AG04450 (cell line): ENCODE measurements around the gene HAUS3. TPM values are rescaled to one million over a fixed set of nuclear protein-coding genes. Genes with fewer than 3 reads are reported as not detected.

Source experiments
- CTCF ChIA-PET: fragments of 300-600, 350-600 bp; formaldehyde crosslinking; extraction: SDS; loops from one replicate; lab custom pipeline; 2022; ENCODE audit warnings: antibody characterized with exemption, inconsistent platforms; lab: Charles Lee
- POLR2A ChIA-PET: fragments of 350-600 bp; formaldehyde crosslinking; extraction: SDS; loops from one replicate; lab custom pipeline; 2021; ENCODE audit warnings: antibody characterized with exemption, inconsistent platforms; lab: Yijun Ruan, JAX
- DNase-seq: peaks from one replicate; pipeline ENCODE4 v3.0.0-alpha.2; 2011; ENCODE audit warnings: low read depth, low spot score
- H3K27ac ChIP-seq: one replicate; pipeline ENCODE4 v1.5.1; 2012; ENCODE audit warnings: low read depth, low read length, control low read depth
- H3K27me3 ChIP-seq: one replicate; pipeline ENCODE4 v1.6.0; 2012; ENCODE audit warnings: low read length; ENCODE audit not compliant: control insufficient read depth, insufficient read depth
- H3K4me3 ChIP-seq: 2 replicates; pipeline ENCODE4 v1.5.1; 2011; ENCODE audit warnings: mild to moderate bottlenecking, low read depth, low read length, control low read depth
- H3K9me3 ChIP-seq: 2 replicates; pipeline ENCODE4 v1.5.1; 2012; ENCODE audit warnings: low read length; ENCODE audit not compliant: control insufficient read depth, insufficient read depth
- CTCF ChIP-seq: IDR thresholded peaks from 2 replicates; pipeline ENCODE4 v1.5.1; 2011; ENCODE audit warnings: low read depth, low read length, control low read depth, inconsistent platforms
- polyA plus RNA-seq: library from polyadenylated mRNA; depleted of rRNA; stranded (reverse); fragments of >200 nt; gene quantifications from 2 replicates; pipeline ENCODE4 v1.2.3, GENCODE V29; 2011

The HAUS3 gene
- polyA plus RNA-seq, 1 experiment: 6.0 TPM

- no peak for TF ChIP-seq CTCF
- no peaks in the 10 kb centered on the region for H3K9me3 ChIP-seq
- POLR2A ChIA-PET: no interaction called here
- H3K27me3 ChIP-seq: no peaks in the 10 kb centered on the region
- no peak for DNase-seq
- H3K27ac ChIP-seq: no peak overlapping the region
- no peak overlapping the region for H3K4me3 ChIP-seq
- CTCF ChIA-PET: no interaction called here
These were observed 13.0 kb upstream of the HAUS3 start for GRCh38 chr4:2254665-2255500.

DNA sequence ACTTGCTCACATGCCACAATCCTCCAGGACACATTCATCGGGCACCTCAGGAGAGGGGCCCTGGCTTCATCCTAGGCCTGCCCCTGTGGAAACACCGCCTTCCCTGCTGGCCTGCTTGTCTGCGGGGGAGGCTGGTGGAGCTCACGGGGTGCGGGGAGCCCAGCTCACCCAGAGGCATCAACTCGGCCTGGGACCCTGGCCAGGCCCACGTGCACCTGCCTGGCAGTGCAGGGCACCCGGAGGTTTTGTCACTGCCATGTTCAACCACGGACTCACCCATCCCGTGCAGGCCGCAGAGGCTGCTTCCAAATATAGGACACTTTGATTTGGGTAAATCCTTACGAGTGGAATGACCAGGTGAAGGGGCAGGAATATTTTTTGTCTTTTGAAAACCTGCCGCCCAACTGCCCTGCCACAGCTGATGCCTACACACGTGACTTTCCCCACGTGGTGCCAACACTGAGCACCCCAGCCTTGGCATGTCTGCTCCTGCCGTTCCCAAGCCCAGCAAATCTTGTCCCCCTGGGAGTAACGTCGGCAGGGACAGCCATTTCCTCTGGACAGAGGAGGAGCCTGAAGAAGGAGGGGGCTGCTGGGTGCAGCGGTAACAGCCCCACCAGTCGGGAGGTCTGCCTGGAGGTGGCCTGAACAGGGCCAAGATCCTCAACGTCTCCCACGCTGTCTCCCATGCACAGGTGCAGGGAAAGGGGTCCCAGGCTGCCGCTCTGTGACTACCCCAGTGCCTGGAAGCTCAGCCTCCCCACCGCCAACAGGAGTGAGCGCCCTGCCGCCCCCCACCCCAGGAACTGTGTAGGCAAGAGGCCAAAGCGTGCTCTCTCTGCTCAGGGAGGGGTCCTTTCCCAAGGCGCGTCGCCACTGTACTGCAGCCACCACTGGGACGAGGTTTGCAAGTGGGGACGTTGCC lies 11.5 kb upstream of the HAUS3 start:
- ChIA-PET CTCF (no interaction called here), POLR2A (interaction anchor here (0.6 to 2.8 kb wide), 2 partner anchors 9 to 167 kb away, joined by 4 to 8 read pairs; partner anchors contain the start of gene MXD4)
- TF ChIP-seq CTCF: no peak
- Histone ChIP-seq H3K9me3 (no peaks in the 10 kb centered on the region), H3K27me3 (no peaks in the 10 kb centered on the region), H3K27ac (no peak overlapping the region), H3K4me3 (no peak overlapping the region)
- DNase-seq: no peak

GRCh38 chr4:2252530-2253091 lies 10.7 kb upstream of the HAUS3 start:
- Histone ChIP-seq H3K9me3 (no peaks in the 10 kb centered on the region), H3K27me3 (no peaks in the 10 kb centered on the region), H3K4me3 (no peak overlapping the region), H3K27ac (no peak overlapping the region)
- ChIA-PET POLR2A (interaction anchor here (0.6 to 2.8 kb wide), 2 partner anchors 10 to 168 kb away, joined by 4 to 8 read pairs; partner anchors contain the start of gene MXD4), CTCF (no interaction called here)
- no peak for TF ChIP-seq CTCF
- DNase-seq: no peak

DNA sequence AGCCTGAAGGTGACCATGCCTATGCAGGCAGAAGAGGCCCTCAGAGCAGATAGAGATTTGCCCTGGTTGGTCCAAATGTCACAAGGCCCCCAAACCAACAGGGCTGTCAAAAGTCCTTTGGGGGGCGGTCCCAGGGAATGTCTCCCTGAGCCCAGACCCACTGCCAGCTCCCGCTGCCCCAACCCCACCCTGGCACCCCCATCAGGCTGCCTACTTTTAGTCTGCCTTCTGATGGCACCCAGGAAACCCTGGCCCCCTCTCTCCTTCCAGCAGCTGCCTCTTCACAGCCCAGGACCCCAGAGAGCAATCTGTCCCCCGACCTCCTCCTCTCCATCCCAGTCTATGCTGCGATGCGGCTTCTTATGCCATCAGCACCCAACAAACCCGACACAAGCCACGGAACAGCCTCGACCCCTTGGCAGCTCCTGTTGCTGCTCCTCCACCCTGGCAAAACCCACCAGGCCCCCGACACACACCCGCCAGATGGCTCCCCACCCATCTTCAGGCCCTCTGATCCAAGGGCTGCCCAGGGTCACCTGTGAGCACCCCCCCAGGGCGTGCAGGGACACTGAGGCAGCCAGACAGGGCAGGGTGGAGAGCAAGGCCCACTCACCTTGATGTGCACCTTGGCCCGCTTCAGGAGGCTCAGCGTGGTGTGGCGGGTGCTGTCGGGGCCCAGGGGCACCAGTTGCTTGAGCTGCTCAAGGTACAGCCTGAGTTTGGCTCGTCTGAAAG lies 10.0 kb upstream of the HAUS3 start:
- Histone ChIP-seq H3K9me3 (no peaks in the 10 kb centered on the region), H3K27ac (no peak overlapping the region), H3K27me3 (no peaks in the 10 kb centered on the region), H3K4me3 (no peak overlapping the region)
- POLR2A ChIA-PET: interaction anchor here (2.8 kb wide), 1 partner anchor 10 kb away, joined by 8 read pairs; the partner anchor contains the start of gene MXD4
- no peak for TF ChIP-seq CTCF
- CTCF ChIA-PET: no interaction called here
- DNase-seq: no peak
